ENCODE data around the gene DGLUCY. TPM values are rescaled to one million over a fixed set of nuclear protein-coding genes. Genes with fewer than 3 reads are reported as not detected.

DGLUCY gene
- total RNA-seq, 1 donor, result 39.7 TPM

DNA sequence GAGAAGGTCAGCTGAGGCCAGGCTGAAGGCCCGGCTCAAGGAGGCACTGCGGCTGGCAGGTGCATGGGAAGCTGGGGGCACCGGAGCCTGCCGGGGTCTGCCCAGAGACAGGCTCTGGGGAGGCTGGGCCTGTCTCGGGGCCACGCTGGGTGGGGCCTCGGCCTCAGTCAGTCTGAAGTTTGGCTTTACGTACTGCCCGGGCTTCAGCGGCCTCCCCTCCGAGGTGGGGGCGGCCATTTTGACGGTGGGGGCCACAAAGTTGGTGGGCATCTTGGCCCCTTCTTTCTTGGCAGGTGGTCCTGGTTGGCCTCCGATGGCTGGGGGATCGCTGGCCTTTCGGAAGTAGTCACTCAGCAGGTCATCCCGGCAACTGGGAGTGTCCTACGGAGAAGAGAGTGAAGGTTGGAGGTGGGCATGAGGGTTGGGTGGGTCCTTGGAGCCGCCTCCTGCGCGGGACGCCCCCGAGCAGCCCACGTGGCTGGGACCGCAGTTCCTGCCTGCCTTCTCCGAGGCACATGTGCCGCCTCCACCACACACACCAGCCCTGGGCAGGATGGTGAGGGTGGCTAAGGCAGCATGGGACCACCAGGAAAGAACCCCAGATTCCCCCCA lies 159.5 kb downstream of the DGLUCY start:
- no peak for DNase-seq (ENCODE audit: low read depth)
- H3K4me3 ChIP-seq (ENCODE audit: low read depth, low read length), result no peak overlapping the region
- TF ChIP-seq, protein P1, sequence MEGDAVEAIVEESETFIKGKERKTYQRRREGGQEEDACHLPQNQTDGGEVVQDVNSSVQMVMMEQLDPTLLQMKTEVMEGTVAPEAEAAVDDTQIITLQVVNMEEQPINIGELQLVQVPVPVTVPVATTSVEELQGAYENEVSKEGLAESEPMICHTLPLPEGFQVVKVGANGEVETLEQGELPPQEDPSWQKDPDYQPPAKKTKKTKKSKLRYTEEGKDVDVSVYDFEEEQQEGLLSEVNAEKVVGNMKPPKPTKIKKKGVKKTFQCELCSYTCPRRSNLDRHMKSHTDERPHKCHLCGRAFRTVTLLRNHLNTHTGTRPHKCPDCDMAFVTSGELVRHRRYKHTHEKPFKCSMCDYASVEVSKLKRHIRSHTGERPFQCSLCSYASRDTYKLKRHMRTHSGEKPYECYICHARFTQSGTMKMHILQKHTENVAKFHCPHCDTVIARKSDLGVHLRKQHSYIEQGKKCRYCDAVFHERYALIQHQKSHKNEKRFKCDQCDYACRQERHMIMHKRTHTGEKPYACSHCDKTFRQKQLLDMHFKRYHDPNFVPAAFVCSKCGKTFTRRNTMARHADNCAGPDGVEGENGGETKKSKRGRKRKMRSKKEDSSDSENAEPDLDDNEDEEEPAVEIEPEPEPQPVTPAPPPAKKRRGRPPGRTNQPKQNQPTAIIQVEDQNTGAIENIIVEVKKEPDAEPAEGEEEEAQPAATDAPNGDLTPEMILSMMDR (IDR thresholded peaks at IDR 0.05; ENCODE audit: insufficient read depth, low read depth, low read length), result no peak

- TF ChIP-seq, protein P1 (IDR thresholded peaks at IDR 0.05; ENCODE audit: insufficient read depth, low read depth, low read length), result no peak
- no peak for DNase-seq (ENCODE audit: low read depth)
- H3K4me3 ChIP-seq (ENCODE audit: low read depth, low read length), result no peak overlapping the region
Measured at GRCh38 chr14:91273885-91274273, 160.0 kb downstream of the DGLUCY start.

DNA sequence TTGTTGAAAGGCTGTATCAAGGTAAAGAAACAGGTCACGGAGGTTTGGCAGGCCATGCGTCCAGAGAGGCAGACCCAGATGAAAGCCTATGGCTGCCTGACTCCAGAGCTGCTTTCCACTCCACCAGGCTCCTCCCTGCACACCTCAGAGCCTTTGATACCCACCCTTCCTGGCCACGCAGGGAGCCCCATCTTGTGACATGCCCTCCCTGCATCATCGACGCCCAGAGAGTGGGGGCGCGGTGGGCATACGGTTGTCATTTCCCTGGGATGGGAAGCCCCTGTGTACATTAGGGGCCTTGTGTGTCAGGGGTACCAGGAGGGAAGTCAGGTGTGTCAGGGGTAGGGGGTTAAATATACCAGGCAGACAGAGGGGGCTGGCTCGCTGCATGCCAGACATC lies 160.9 kb downstream of the DGLUCY start:
- DNase-seq (ENCODE audit: low read depth), result no peak
- TF ChIP-seq, protein P1 (IDR thresholded peaks at IDR 0.05; ENCODE audit: insufficient read depth, low read depth, low read length), result no peak
- no peak overlapping the region for H3K4me3 ChIP-seq (ENCODE audit: low read depth, low read length)

Small RNAs within 50 kb of the gene (small RNA-seq; reads per million reads assigned to genes)
- gene RNU7-30P (not detected), gene SNORA11B (64.0 reads per million, percentile 96 among the genes with 10 or more reads in this experiment)

Other genes with a start within 250 kb of the DGLUCY start
- 0.86 and 0.97 TPM in 2 replicates for gene RPS6KA5, start 53.4 kb upstream of the DGLUCY start, total RNA-seq
- 0.86 and 2.9 TPM in 2 replicates for gene GPR68, start 130.6 kb downstream of the DGLUCY start, total RNA-seq